Measurements from ENCODE around the gene TEX19. TPM values are rescaled to one million over a fixed set of nuclear protein-coding genes. Genes with fewer than 3 reads are reported as not detected.
A peak's percentile ranks its signal among the peaks of the same experiment; 100 is the strongest.

The TEX19 gene
- total RNA-seq, 1 experiment from 2014 or later = not detected

- H3K4me1 Mint-ChIP-seq (ENCODE audit: low read depth, unreplicated experiment) = peaks cover 18% of the 10 kb centered on the region
- H3K27me3 Mint-ChIP-seq (ENCODE audit: unreplicated experiment) = peaks cover 28% of the 10 kb centered on the region
- peak; percentile 57 for DNase-seq
- intact Hi-C loops (cut with micrococcal nuclease; ENCODE audit: unreplicated experiment) = no loop called here
- TSS peak; percentile 56 for BruUV-seq (replicated peaks)
- no peak for TF ChIP-seq CTCF (IDR thresholded peaks at IDR 0.05; ENCODE audit: unreplicated experiment)
- H3K9me3 Mint-ChIP-seq (ENCODE audit: low read depth, unreplicated experiment) = no peaks in the 10 kb centered on the region
- H3K4me3 Mint-ChIP-seq (ENCODE audit: low read depth, unreplicated experiment) = peak overlapping the region; percentile 60
- CTCF ChIA-PET = interaction anchor here (0.6 to 1.3 kb wide), 2 partner anchors 8 to 40 kb away, joined by 3 to 4 read pairs; no protein-coding TSS in a partner anchor
- H3K36me3 Mint-ChIP-seq (ENCODE audit: insufficient read depth, unreplicated experiment) = peaks cover 31% of the 10 kb centered on the region
- H3K27ac Mint-ChIP-seq (ENCODE audit: unreplicated experiment) = peak overlapping the region; percentile 58
Measured at GRCh38 chr17:82332669-82333278, 26.3 kb upstream of the TEX19 start.

GRCh38 chr17:82333279-82334171 lies 25.5 kb upstream of the TEX19 start, which contains the start of gene SECTM1:
Gene SECTM1 (minus strand): TSS chr17:82333766. CDS start chr17:82327240, 6,526 bp downstream.
- intact Hi-C loops (cut with micrococcal nuclease; ENCODE audit: unreplicated experiment) = no loop called here
- no peak for TF ChIP-seq CTCF (IDR thresholded peaks at IDR 0.05; ENCODE audit: unreplicated experiment)
- Mint-ChIP-seq H3K27ac (ENCODE audit: unreplicated experiment) (peak within 1 kb of the TSS; percentile 58), H3K36me3 (ENCODE audit: insufficient read depth, unreplicated experiment) (peaks cover 31% of the 10 kb centered on the region), H3K4me1 (ENCODE audit: low read depth, unreplicated experiment) (peaks cover 23% of the 10 kb centered on the region), H3K9me3 (ENCODE audit: low read depth, unreplicated experiment) (no peaks in the 10 kb centered on the region), H3K27me3 (ENCODE audit: unreplicated experiment) (peaks cover 28% of the 10 kb centered on the region), H3K4me3 (ENCODE audit: low read depth, unreplicated experiment) (peak within 1 kb of the TSS; percentile 60)
- BruUV-seq (replicated peaks) = no TSS peak
- CTCF ChIA-PET = interaction anchor here (0.6 to 1.3 kb wide), 3 partner anchors 9 to 202 kb away, joined by 3 to 6 read pairs (median 4); no protein-coding TSS in a partner anchor
- DNase-seq = no peak

GRCh38 chr17:82334204-82334621 lies 24.8 kb upstream of the TEX19 start:
- Mint-ChIP-seq H3K4me3 (ENCODE audit: low read depth, unreplicated experiment) (peak overlapping the region; percentile 60), H3K27ac (ENCODE audit: unreplicated experiment) (no peak overlapping the region), H3K27me3 (ENCODE audit: unreplicated experiment) (peaks cover 28% of the 10 kb centered on the region), H3K9me3 (ENCODE audit: low read depth, unreplicated experiment) (no peaks in the 10 kb centered on the region), H3K4me1 (ENCODE audit: low read depth, unreplicated experiment) (peaks cover 30% of the 10 kb centered on the region), H3K36me3 (ENCODE audit: insufficient read depth, unreplicated experiment) (peaks cover 31% of the 10 kb centered on the region)
- CTCF ChIA-PET = interaction anchor here (0.7 to 1.3 kb wide), 2 partner anchors 42 to 202 kb away, joined by 3 to 6 read pairs; no protein-coding TSS in a partner anchor
- no peak for TF ChIP-seq CTCF (IDR thresholded peaks at IDR 0.05; ENCODE audit: unreplicated experiment)
- BruUV-seq (replicated peaks) = no TSS peak
- intact Hi-C loops (cut with micrococcal nuclease; ENCODE audit: unreplicated experiment) = no loop called here
- no peak for DNase-seq

GRCh38 chr17:82334622-82335394 lies 24.2 kb upstream of the TEX19 start:
- Mint-ChIP-seq H3K4me3 (ENCODE audit: low read depth, unreplicated experiment) (peak overlapping the region; percentile 60), H3K36me3 (ENCODE audit: insufficient read depth, unreplicated experiment) (peaks cover 31% of the 10 kb centered on the region), H3K27ac (ENCODE audit: unreplicated experiment) (peak overlapping the region; percentile 5), H3K27me3 (ENCODE audit: unreplicated experiment) (peaks cover 28% of the 10 kb centered on the region), H3K4me1 (ENCODE audit: low read depth, unreplicated experiment) (peaks cover 34% of the 10 kb centered on the region), H3K9me3 (ENCODE audit: low read depth, unreplicated experiment) (no peaks in the 10 kb centered on the region)
- no peak for TF ChIP-seq CTCF (IDR thresholded peaks at IDR 0.05; ENCODE audit: unreplicated experiment)
- BruUV-seq (replicated peaks) = TSS peak; percentile 16
- intact Hi-C loops (cut with micrococcal nuclease; ENCODE audit: unreplicated experiment) = loop anchor here (5.0 kb wide), 1 partner anchor 38 kb away; no protein-coding TSS in a partner anchor
- DNase-seq = no peak
- CTCF ChIA-PET = interaction anchor here (0.6 kb wide), 1 partner anchor 407 kb away, joined by 4 read pairs; the partner anchor contains the start of gene MAFG

All from Calu3 (cell line).